Heart left ventricle (tissue), 13 donors: Measurements from ENCODE around the gene RBAK.

Experiments used
- POLR2A ChIP-seq, 2 donors: fragments of 450-650 bp; IDR thresholded peaks; one replicate each; pipeline ENCODE4 v1.6.1; 2017; ENCODE audit warnings: antibody characterized with exemption in 2 of 2, mild to moderate bottlenecking in 2 of 2, moderate library complexity in 2 of 2
- TF ChIP-seq, protein P1 (sequence below), 12 donors: fragments of 200-600 bp; sonication (generic) in 4 of 12; IDR thresholded peaks; one replicate each; pipeline versions ENCODE4 v1.5.0 to v1.8.0; 2018 to 2022; ENCODE audit warnings: antibody characterized with exemption in 12 of 12, mild to moderate bottlenecking in 5 of 12
- donor health status: ischemic (EF 13 %, LVEDD 7.1; RV severe dilation, severe dysfunction).
- donor health status: DM: no; HTN: yes; CAD: no.
- donor health status: DM: no; HTN: no; CAD: no.
- donor health status: ischemic (EF 25% LVEDD 6.9; RV normal size, moderate dysfunction).
- donor health status: ischemic (EF 25% LVEDD 5.7; RV mildly dilated, moderate dysfunction).
- donor health status: ischemic (EF 35%, LVEDD 5.7; RV mildly dilated, moderate dysfunction).
- donor health status: nonischemic (EF 11% LVEDD 7.7; RV severe dilation, severe dysfunction).
- donor health status: DM: yes; HTN: yes; CAD: no.
- donor health status: PGD.
- donor health status: ischemic (EF 29% LVEDD 5.4; RV normal size, mild dysfunction).
- donor health status: nonischemic (EF 23%, LVEDD 6.1; RV moderate dilation, normal function).

DNA sequence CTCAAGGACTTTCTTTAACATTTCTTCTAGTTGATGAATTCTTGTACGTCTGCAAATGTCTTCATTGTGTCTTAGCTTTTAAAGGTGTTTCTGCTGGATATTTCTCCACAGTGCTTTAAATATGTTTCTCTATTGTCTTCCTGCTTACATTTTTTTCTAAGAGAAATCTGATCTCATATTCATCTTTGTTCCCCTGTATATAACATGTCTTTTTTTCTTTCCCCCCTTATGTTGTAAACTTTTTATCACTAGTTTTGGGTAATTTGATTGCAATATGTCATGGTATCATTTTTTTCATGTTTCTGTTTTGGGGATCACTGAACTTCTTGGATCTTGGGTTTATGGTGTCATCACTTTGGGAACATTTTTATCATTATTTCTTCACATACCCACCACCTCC lies 7.5 kb downstream of the RBAK start:
- TF ChIP-seq, protein P1, sequence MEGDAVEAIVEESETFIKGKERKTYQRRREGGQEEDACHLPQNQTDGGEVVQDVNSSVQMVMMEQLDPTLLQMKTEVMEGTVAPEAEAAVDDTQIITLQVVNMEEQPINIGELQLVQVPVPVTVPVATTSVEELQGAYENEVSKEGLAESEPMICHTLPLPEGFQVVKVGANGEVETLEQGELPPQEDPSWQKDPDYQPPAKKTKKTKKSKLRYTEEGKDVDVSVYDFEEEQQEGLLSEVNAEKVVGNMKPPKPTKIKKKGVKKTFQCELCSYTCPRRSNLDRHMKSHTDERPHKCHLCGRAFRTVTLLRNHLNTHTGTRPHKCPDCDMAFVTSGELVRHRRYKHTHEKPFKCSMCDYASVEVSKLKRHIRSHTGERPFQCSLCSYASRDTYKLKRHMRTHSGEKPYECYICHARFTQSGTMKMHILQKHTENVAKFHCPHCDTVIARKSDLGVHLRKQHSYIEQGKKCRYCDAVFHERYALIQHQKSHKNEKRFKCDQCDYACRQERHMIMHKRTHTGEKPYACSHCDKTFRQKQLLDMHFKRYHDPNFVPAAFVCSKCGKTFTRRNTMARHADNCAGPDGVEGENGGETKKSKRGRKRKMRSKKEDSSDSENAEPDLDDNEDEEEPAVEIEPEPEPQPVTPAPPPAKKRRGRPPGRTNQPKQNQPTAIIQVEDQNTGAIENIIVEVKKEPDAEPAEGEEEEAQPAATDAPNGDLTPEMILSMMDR (IDR thresholded peaks at IDR 0.05): no peak
- no peak for TF ChIP-seq POLR2A (IDR thresholded peaks at IDR 0.05)
